GM10248 (cell line): ENCODE results near the gene CAMK2B.

Source experiments
- CTCF ChIA-PET: fragments of 300-600 bp; sonication (Branson Sonifier 250); formaldehyde crosslinking; extraction: SDS; loops from one replicate; lab custom pipeline; 2021; ENCODE audit warnings: antibody characterized with exemption; lab: Yijun Ruan, JAX
- POLR2A ChIA-PET: fragments of 350-650 bp; sonication (Branson Sonifier 250); formaldehyde crosslinking; extraction: SDS; loops from one replicate; lab custom pipeline; 2020; ENCODE audit warnings: antibody characterized with exemption; lab: Yijun Ruan, JAX
- DNase-seq: peaks from one replicate; pipeline ENCODE4 v3.0.0; 2012; ENCODE audit errors: extremely low spot score
- CTCF ChIP-seq: IDR thresholded peaks from 2 replicates; pipeline ENCODE4 v1.5.1; 2012; ENCODE audit warnings: mild to moderate bottlenecking, low read depth; ENCODE audit errors: extremely low read depth, missing control alignments, control extremely low read depth

Gene CAMK2B

DNA sequence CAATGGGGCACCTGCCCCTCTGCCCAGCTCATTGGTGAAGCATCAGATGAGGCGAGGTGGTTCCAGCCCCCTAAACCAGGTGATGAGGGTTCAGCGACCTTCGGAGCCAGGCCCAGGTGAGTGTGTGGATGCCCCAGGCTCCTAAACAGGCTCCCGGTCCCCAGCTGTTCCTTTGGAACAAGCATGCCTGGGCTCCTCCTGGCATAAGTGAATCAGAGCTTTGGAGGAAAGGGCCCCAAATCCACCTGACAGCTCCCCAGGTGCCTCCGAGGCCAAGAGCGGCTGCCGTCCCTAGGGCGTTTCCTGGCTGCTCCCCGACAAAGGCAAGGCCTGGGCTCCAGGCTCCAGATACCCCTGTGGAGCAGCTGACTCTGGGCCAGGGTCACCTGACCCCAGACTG is 63.4 kb downstream of the CAMK2B start:
- ChIA-PET CTCF (interaction anchor here (1.2 to 12.7 kb wide), 4 partner anchors 9 to 176 kb away, joined by 3 to 117 read pairs (median 6); no protein-coding TSS in a partner anchor), POLR2A (no interaction called here)
- no peak for TF ChIP-seq CTCF
- no peak for DNase-seq

- peak; percentile 19 for TF ChIP-seq CTCF
- CTCF ChIA-PET: interaction anchor here (1.2 to 12.7 kb wide), 4 partner anchors 10 to 177 kb away, joined by 3 to 117 read pairs (median 6); no protein-coding TSS in a partner anchor
- POLR2A ChIA-PET: no interaction called here
- peak; percentile 58 for DNase-seq
Observed at GRCh38 chr7:44261240-44261639, 64.2 kb downstream of the CAMK2B start.

DNA sequence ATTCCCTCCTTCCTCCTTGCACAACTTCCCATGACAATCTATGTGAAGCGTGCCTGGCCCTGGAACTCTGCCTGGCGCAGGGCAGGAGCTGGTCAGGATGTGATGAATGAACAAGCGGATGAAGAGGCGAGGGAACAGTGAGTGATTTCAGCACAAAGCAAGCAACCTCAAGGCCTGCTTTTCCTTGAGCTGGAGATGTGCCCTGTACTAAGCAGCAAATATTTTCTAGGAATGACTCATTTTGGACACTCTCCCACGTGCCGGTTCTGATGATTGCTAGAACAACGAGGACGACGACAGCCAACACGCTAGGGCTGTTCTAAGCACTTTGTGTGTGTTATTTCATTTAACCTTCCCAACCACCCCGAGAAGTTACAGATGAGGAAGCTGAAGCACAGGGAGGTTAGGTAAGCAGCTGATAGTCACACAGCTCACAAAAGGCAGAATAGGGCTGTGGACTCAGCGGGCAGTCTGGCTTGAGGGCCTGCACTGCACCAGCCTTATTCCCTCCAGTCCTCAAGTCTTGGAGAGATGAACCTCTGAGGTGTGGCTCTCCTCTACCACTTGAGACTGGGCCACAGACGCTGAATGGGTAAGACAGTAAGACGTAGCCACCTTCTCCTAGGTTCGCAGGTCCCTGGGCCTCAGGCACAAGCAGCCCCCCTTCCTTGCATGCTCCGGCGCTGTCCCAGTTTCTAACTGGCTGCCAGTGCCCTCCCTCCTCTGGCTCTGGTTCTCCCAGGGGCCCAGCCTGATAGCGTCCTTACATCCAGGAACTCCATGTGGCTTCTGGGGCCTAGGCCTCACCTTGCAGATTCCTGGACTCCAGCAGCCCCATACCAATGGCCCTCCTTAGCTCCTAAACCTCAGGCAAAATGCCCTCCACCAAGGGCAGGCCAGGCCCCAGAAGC is 65.6 kb downstream of the CAMK2B start:
- ChIA-PET POLR2A (no interaction called here), CTCF (interaction anchor here (0.9 to 12.7 kb wide), 5 partner anchors 8 to 59 kb away, joined by 3 to 117 read pairs (median 5); partner anchors contain the start of gene YKT6)
- TF ChIP-seq CTCF: no peak
- DNase-seq: no peak

DNA sequence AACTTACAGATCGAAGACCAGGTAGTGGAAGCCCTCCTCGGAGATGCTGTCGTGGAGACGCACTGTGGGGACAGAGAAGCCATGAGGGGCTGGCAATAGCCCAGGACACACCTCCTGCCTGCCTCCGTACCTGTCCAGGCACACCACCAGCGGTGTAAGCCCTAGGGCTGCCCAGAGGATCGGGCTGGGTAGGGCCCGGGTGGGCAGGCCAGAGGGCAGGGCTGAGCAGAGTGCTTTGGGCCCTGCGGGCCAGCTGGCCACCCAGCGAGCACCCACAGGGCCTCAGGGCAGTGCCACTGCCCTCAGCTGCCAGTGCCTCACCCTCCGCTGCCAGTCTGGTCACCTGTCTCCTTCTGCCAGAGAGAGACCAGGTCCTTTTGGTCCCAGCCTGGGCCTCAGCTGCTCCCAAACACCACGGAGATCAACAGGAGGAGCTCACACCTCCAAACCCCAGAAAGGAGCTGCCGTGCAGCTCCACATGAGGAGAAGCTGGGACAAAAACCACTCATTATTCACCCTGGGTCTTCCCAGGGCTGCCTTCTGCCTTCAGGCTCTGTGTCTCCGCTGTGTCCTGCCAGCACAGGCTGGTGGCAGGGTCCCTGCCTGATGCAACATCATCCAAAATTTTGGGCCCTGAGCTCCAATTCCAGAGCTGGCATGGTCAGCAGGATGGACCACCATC is 66.4 kb downstream of the CAMK2B start:
- POLR2A ChIA-PET: no interaction called here
- DNase-seq: no peak
- CTCF ChIA-PET: interaction anchor here (0.9 to 12.7 kb wide), 12 partner anchors 9 to 231 kb away, joined by 3 to 117 read pairs (median 4); partner anchors contain the start of genes NUDCD3 and YKT6
- no peak for TF ChIP-seq CTCF

- DNase-seq: no peak
- ChIA-PET CTCF (interaction anchor here (1.1 to 12.7 kb wide), 15 partner anchors 9 to 307 kb away, joined by 3 to 117 read pairs (median 4); partner anchors contain the start of gene NUDCD3), POLR2A (interaction anchor here (0.7 to 0.9 kb wide), 2 partner anchors 16 to 57 kb away, joined by 3 read pairs; no protein-coding TSS in a partner anchor)
- no peak for TF ChIP-seq CTCF
Observed at GRCh38 chr7:44258423-44258760, 67.0 kb downstream of the CAMK2B start.
